HepG2 (cell line): Measurements from ENCODE around the gene RSBN1. TPM values are rescaled to one million over a fixed set of nuclear protein-coding genes. Genes with fewer than 3 reads are reported as not detected.

ENCODE experiments used
- AKNA ChIP-seq: sonication (generic); formaldehyde crosslinking; IDR thresholded peaks from 2 replicates; pipeline ENCODE4 v1.4.0; 2020; ENCODE audit warnings: missing genetic modification reagents, borderline replicate concordance
- ASH2L ChIP-seq: fragments of 300-600, 200-600 bp; sonication (generic); IDR thresholded peaks from 2 replicates; pipeline ENCODE4 v1.7.0; 2017; ENCODE audit warnings: low read depth, mild to moderate bottlenecking, moderate library complexity, mixed read lengths, low read length; ENCODE audit not compliant: insufficient read length
- DNMT1 ChIP-seq: sonication (generic); formaldehyde crosslinking; IDR thresholded peaks from 2 replicates; pipeline ENCODE4 v1.5.1; 2020; ENCODE audit warnings: mild to moderate bottlenecking, missing genetic modification reagents
- HBP1 ChIP-seq: IDR thresholded peaks from 2 replicates; pipeline ENCODE4 v1.6.1; 2016; ENCODE audit warnings: low read depth, control low read depth
- HOXA7 ChIP-seq: sonication (generic); formaldehyde crosslinking; IDR thresholded peaks from 2 replicates; pipeline ENCODE4 v1.8.1; 2022; ENCODE audit warnings: mild to moderate bottlenecking, missing genetic modification reagents, moderate library complexity
- KLF13 ChIP-seq: sonication (generic); formaldehyde crosslinking; IDR thresholded peaks from 2 replicates; pipeline ENCODE4 v1.4.0; 2020; ENCODE audit warnings: mild to moderate bottlenecking, missing genetic modification reagents
- NFATC3 ChIP-seq: sonication (generic); formaldehyde crosslinking; IDR thresholded peaks from 2 replicates; pipeline ENCODE4 v1.5.1; 2020; ENCODE audit warnings: mild to moderate bottlenecking, missing genetic modification reagents
- PATZ1 ChIP-seq: sonication (generic); formaldehyde crosslinking; IDR thresholded peaks from 2 replicates; pipeline ENCODE4 v1.4.0; 2020; ENCODE audit warnings: missing genetic modification reagents
- PAXIP1 ChIP-seq: sonication (generic); formaldehyde crosslinking; conservative IDR thresholded peaks from 2 replicates; pipeline ENCODE4 v1.4.0; 2020; ENCODE audit warnings: mild to moderate bottlenecking, missing genetic modification reagents, moderate library complexity
- SNAPC5 ChIP-seq: sonication (generic); formaldehyde crosslinking; IDR thresholded peaks from 2 replicates; pipeline ENCODE4 v1.8.1; 2023; ENCODE audit warnings: mild to moderate bottlenecking, missing genetic modification reagents, borderline replicate concordance
- ZNF280B ChIP-seq: sonication (generic); formaldehyde crosslinking; IDR thresholded peaks from 2 replicates; pipeline ENCODE4 v1.5.0; 2020; ENCODE audit warnings: missing genetic modification reagents, mild to moderate bottlenecking, borderline replicate concordance
- ZNF672 ChIP-seq: sonication (generic); formaldehyde crosslinking; IDR thresholded peaks from 2 replicates; pipeline ENCODE4 v1.8.1; 2022; ENCODE audit warnings: missing genetic modification reagents
- ZNF674 ChIP-seq: sonication (generic); formaldehyde crosslinking; IDR thresholded peaks from 2 replicates; pipeline ENCODE4 v1.5.0; 2020; ENCODE audit warnings: low read depth, mild to moderate bottlenecking, missing genetic modification reagents
- ZNF746 ChIP-seq: sonication (generic); formaldehyde crosslinking; IDR thresholded peaks from 2 replicates; pipeline ENCODE4 v1.8.0; 2022; ENCODE audit warnings: mild to moderate bottlenecking, missing genetic modification reagents
- polyA plus RNA-seq, 8 experiments: library from polyadenylated mRNA; depleted of rRNA in 3 of 8; stranded (reverse) in 7 of 8; unstranded in 1 of 8; fragments of >200 nt; fragmentation: Illumina TruSeq in 4 of 8; extraction: Trizol in 4 of 8; gene quantifications; 2 replicates each; pipeline versions ENCODE4 v1.2.1 to v1.2.3, GENCODE V29; 2011 to 2016; ENCODE audit warnings: low read depth in 4 of 8, missing spikeins in 1 of 8, mixed read lengths in 1 of 8; ENCODE audit not compliant: insufficient read depth in 1 of 8
- total RNA-seq, 5 experiments: library from RNA; depleted of rRNA; stranded (reverse); fragments of >200 nt; fragmentation: Illumina TruSeq; extraction: Trizol; gene quantifications; 2 replicates each; pipeline ENCODE4 v1.2.3, GENCODE V29; 2016; ENCODE audit warnings: low read depth in 1 of 5

Gene RSBN1
- total and polyA plus RNA-seq, 2 of the 13 experiments (the other 11 are each of a cell fraction or from before 2014, with no cell fraction given) = 8.3 to 10.4 TPM

- TF ChIP-seq NFATC3 (CRISPR knock-in tag) = no peak
- no peak for TF ChIP-seq ZNF280B
- no peak for TF ChIP-seq HOXA7 (CRISPR knock-in tag)
- TF ChIP-seq HBP1 (CRISPR knock-in tag) = no peak
- no peak for TF ChIP-seq PATZ1 (CRISPR knock-in tag)
- TF ChIP-seq ASH2L = peak; percentile 29
- TF ChIP-seq AKNA (CRISPR knock-in tag) = no peak
- no peak for TF ChIP-seq DNMT1 (CRISPR knock-in tag)
- TF ChIP-seq PAXIP1 = peak; percentile 55
- no peak for TF ChIP-seq ZNF672 (CRISPR knock-in tag)
- no peak for TF ChIP-seq SNAPC5
- TF ChIP-seq ZNF674 = no peak
- no peak for TF ChIP-seq KLF13
- no peak for TF ChIP-seq ZNF746 (CRISPR knock-in tag)
Measured at GRCh38 chr1:113786069-113786468, 26.2 kb downstream of the RSBN1 start (continued).
